GM10847 (cell line): ENCODE results near the gene MREG.

Experiments used
- POLR2A ChIP-seq: IDR thresholded peaks from 2 replicates; pipeline ENCODE4 v1.6.1; 2011; ENCODE audit not compliant: insufficient read length; ENCODE audit errors: extremely low read depth

MREG gene

DNA sequence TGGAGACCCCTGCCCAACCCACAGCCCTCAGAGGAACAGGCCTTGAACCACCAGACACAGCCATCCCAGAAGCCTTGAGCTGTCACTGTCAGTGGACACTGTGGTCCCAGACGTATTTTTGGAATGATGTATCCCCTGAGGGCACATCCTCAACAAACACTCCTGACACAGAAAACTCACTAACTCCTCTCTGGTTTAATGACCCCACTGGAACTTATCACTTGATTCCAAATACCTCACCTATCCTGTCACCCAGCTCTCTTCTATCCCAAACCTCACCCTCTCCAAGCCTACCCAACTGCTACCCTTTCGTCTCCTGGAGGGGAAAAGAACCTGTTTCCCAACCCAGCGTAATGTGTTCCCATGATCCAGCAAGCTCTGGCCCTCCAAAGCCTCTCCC, 111.6 kb downstream of the MREG start:
- no peak for TF ChIP-seq POLR2A

DNA sequence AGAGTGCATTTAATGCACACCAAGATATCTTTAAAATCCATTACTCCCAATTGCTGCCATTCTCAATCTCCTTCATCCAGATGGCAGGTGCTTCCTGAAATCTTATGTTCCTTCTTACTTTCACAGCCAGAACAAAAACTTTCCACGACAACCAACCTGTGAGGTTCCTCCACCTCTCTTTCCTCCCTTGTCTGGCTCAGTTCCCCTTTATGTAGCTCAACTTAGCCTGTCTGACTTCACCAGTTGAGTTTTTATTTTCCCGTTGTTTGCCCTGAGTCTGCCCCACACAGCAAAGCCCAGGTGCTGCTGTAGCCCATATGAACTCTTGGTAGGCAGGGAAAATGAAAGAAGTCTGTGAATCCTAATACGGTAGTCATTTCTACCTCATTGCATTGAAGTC, 112.5 kb downstream of the MREG start:
- TF ChIP-seq POLR2A = no peak

DNA sequence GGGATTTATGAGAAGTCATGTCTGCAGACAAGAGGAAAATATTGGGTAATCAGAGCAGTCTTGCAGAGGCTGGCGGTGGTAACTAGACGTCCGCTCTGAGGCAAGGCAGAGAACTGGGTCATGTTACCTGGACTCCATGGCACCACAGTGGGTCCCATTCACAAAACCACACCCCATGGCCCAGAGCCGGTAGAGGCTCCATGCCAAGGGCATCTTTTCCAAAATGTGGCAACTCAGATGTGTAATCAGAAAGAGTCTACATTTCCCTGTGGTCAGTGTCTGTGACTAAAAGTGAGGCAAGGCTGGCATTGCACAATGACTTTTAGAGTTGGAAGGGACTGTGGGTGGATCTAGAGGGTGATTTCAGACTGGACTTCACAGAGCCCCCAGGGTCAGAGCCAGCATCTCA, 113.1 kb downstream of the MREG start:
- TF ChIP-seq POLR2A = no peak

DNA sequence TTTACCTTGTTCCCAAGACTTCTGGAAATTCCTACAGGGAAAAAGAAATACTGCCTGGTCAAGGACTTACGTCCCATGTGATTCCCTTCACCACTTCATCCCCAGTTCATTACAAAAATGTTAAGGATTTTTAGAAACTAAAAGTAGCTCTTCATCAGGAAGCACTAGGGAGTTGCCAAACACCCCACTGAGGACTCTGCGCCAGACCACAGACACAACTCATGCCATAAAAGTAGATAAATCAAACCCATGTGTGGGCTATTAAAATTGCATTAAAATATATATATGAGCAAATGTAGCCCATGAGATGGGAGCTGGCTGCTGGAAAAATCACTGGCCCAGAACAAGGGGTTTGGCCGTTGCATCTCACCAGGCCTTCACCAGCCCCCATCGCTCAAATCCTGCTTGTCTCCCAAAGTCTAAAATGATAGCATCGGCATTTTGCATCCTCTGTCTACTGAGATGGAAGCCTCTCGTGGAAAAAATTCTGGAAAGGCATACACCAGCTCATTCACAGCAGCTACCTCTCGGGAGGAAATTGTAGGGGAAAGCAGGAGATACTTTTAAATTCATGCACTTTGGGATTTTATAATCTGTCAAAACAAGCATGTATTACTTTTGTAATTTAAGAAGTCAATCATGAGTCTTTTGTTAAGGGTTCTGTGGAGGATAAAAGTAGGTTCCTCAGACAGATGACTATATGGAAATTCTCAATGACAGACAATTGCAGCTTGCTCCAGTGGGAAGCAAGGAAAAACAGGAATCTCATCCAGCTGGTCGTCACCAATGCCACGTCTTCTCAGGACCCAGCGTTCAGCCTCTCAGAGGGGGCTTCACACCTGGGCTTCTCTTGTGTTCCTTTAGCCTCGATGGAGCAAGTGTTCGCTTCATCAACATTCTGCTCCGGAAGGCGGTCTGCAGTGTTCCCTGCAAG, 113.9 kb downstream of the MREG start:
- TF ChIP-seq POLR2A = no peak

DNA sequence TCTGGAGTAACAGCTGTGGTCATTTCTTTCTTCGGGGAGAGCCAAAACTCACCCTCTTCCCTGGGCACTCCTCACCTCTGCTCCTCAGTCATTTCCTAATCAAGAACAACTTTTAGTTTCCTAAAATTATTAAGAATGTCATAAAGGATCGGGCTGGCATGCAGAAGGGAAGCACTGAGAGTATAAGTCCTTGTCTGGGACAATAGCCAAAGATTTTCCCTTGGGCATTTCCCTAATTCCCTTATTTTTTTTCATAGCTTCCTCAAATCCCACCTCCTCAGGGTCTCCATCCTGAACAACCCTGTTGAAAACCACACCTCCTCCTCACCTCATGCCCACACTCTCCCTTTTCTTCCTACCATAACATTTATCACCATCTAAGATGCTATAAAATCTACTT, 115.0 kb downstream of the MREG start:
- no peak for TF ChIP-seq POLR2A

DNA sequence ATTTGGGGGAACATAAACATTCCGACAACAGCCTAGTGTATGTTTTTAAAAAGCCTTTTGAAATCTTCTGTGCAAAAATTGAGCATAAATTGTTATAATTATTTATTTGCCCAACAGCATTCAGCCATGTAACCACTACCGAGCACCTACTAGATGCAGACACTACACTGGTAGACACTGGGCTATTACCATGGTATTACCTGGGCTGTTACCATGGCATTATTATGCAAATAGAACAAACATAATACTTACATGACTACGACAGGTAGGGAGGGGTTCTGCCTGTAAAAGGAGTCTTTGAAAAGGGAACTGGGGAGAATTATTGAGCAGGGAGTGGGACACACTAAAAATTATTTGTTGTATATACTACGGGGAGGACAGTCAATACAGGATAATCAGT, 116.4 kb downstream of the MREG start:
- TF ChIP-seq POLR2A = no peak

DNA sequence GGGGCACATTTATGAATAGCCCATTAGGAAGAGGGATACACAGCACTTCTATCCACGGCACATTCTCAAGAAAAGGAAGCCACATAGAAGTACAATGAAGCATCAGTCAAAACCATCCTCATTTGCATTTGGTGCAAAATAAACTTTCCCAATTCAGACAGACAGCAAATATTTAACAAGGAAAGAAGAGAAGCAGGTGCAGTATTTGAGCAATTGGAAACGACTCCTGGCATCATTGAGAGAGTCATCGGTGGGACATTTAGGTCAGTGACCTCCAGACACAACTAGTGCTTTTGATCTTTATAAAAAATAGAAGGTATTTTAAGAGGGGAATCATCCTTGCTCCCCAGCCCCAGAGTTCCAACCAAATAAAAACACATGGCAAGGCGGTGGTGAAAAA, 118.0 kb downstream of the MREG start:
- TF ChIP-seq POLR2A = no peak
